Measurements from ENCODE around the gene PTRH1.

PTRH1 gene

DNA sequence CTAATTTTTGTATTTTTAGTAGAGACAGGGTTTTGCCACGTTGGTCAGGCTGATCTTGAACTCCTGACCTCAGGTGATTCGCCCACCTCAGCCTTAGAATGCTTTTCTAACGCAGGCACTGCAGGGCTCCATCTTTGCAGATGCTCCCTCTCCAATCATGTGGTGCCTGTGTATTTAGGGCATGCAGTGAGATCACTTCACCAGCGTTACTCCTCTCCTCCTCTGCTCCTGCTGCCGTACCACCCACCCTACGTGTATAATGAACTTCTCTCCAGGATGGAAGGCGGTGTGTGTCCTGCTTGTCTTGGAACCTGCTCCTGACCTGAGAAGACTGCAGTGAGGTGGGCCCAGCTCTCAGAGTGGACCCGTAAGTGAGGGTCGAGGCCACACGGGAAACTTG lies 22.3 kb downstream of the PTRH1 start:
- DNase-seq: no peak

DNA sequence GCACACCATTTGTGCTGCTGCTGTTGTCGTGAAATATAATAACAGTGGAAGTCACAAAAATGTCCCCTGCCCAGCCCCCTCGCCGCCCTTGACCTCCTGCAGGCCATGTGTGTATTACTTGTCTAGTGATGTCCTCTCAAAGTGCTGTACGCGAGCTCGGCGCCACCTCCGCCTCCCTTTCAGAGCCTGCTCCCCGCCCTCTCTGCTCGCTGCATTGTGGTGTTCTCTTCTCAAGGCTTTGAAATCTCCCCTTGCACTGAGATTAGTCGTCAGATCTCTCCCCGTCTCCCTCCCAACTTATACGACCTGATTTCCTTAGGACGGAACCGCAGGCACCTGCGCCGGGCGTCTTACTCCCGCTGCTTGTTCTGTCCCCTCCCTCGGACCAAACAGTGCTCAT lies 23.4 kb downstream of the PTRH1 start:
- no peak for DNase-seq

- no peak for DNase-seq
Observed at GRCh38 chr9:127690735-127691134, 24.7 kb downstream of the PTRH1 start.

GRCh38 chr9:127689329-127690000 lies 26.0 kb downstream of the PTRH1 start:
- DNase-seq: no peak

GRCh38 chr9:127686461-127687393 lies 28.7 kb downstream of the PTRH1 start:
- no peak for DNase-seq

- no peak for DNase-seq
Observed at GRCh38 chr9:127684576-127684975, 30.9 kb downstream of the PTRH1 start.

DNA sequence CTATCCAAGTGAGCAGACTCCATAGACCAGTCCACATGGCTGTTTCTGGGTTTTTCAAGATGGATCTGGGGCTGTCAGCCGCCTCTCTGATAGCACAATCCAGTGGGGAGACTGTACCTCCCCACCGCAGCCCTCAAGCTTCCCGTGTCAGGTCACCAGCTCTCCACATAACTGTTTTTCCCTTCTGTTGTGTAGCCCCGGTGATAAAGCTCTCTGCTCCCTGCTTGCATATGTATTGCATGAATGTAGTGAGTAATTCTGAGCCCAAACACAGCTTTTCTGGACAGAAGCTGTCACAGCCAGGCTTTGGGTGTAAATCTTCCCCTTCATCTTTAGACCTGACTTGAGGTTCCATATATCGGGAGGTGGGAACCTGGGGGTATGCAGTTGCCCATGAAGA lies 31.7 kb downstream of the PTRH1 start:
- DNase-seq: no peak

DNA sequence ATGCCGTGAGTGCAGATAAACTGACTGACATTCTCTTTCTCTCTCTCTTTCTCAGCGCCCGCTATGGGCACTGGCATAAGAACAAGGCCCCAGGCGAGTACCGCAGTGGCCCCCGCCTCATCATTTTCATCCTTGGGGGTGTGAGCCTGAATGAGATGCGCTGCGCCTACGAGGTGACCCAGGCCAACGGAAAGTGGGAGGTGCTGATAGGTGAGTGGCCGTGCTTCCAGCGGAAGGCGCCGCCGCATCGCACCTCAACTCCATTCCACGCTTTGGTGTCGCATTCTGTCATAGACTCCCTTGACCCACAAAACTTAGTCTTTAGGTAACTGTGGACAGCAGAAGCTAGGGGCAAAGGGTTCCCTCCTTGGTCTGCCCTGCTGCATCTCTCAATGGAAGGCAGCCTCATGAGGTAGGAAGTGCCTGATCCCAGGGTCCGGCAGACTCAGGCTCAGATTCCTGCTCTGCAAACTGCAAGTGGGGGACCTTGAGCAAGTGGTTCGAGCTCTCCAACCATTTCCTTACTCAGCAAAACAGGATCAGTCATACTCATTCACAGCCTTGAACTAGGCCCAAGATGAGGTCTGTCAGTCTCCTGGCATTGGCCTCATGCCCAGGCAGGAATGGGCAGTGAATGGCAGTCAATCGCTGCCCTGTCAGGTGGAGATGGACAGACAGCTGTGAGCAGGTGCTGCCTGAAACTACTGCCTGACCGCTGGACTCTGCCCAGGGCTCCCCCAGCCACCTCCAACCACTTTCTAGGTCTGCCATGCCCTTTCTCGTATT lies 32.9 kb downstream of the PTRH1 start:
- no peak for DNase-seq

GRCh38 chr9:127680846-127681245 lies 34.6 kb downstream of the PTRH1 start:
- no peak for DNase-seq

DNA sequence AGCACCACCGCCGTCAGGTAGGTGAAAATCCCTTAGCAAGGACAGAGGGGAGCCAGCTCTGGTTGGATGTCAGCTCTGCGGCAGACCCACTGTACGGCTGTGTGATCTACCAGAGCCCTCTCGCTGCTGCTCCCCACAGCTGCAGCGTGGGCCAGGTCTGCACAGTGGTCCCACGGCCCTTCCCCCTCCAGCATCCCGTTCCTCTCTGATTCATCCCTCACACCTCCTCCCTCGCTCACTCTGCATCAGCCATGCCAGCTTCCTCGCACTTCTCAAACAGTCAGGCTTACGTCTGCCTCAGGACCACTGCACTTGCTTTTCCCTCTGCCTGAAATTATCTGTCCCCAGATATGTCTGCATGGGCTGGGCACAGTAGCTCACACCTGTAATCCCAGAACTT lies 35.2 kb downstream of the PTRH1 start:
- no peak for DNase-seq

DNA sequence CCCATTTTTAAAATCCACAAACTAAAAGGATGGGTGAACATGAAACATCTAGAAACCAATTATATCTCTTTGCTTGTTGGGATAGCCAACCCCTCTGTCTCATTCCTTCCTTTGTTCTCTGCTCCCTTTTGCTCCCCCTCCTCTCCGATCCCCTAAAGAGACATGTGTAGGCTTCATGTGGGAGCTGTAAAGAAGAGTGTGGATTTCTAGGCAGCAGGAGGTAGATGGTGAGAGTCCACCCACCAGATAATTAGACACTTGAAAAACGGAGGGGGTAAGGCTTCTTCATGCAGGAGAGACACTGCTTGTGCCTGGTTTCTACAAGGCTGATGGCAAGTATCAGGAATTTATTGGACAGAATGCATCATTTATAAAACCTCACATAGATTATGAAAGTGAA lies 36.0 kb downstream of the PTRH1 start:
- no peak for DNase-seq

GRCh38 chr9:127676638-127677037 lies 38.8 kb downstream of the PTRH1 start:
- DNase-seq: no peak

DNA sequence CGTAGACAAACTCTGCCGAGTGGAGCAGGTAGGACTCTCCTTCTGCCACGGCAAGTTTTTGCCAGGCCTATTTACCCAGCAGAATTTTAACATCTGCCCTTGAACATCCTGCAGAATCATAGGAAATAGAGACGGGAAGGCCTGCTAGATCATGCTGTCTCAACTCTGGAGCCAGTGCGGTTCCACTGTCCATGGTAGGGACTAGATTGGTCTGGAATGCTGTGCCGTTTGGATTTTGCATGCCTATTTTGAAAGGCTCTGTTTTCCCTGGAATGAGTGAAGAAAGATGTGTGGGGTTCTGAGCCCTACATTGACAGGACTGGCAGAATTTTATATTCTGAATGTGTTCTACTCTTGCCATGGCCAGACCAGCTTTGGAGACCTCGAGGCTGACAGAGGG lies 42.2 kb downstream of the PTRH1 start:
- no peak for DNase-seq

DNA sequence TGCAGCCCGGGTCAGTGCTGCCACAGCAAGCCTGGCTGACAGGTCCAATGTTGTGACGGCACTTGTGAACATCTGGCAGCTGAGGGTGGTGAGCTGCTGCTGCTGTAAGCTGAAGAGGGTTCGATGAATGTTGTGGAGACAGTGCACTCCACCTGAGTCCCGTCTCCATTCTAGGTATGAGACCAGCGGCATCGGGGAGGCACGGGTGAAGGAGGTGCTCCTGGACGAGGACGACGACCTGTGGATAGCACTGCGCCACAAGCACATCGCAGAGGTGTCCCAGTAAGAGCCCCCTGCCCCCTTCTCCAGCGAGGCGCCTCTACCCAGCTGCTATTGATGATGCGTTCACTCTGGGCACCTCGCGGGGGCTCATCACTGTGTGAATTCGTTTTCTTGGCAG lies 47.6 kb downstream of the PTRH1 start:
- DNase-seq: no peak

- no peak for DNase-seq
Observed at GRCh38 chr9:127667127-127667844, 48.2 kb downstream of the PTRH1 start.

GRCh38 chr9:127664678-127665507 lies 50.6 kb downstream of the PTRH1 start:
- no peak for DNase-seq

DNA sequence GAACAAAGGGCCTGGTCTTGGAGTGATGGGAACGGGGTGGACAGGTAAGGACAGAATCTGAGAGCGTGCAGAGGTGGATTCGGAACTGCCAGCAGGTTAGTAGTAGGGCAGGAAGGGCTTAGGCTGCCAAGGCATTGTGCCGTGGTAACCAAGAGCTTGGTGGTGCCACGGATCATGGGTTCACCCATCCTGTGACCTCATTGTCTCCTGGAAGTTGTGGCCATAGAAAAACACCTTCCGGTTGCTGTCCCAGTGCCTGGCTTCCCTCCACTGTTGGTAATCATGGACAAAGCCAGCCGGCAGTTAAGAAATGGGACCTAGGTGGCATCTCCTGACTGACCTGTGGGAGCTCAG lies 51.2 kb downstream of the PTRH1 start:
- DNase-seq: no peak
